B cell (primary cell): Measurements from ENCODE around the gene SEMA4C. TPM values are rescaled to one million over a fixed set of nuclear protein-coding genes. Genes with fewer than 3 reads are reported as not detected.

Experiments
- ATAC-seq: fragments of 200-7000 bp; cut with Tn5 transposase; one replicate; pipeline ENCODE4 v1.10.0; 2021; ENCODE audit warnings: low read depth, mild to moderate bottlenecking, moderate number of reproducible peaks, moderate library complexity
- CTCF ChIA-PET: fragments of 350-600 bp; sonication (Branson Sonifier 250); formaldehyde crosslinking; loops from one replicate; lab custom pipeline; 2021; ENCODE audit warnings: antibody characterized with exemption, inconsistent platforms; lab: Charles Lee
- POLR2A ChIA-PET: fragments of 350-600 bp; sonication (Branson Sonifier 250); formaldehyde crosslinking; loops from one replicate; lab custom pipeline; 2021; ENCODE audit warnings: antibody characterized with exemption; lab: Charles Lee
- DNase-seq: peaks from one replicate; pipeline ENCODE4 v3.0.0; 2013
- H2AFZ ChIP-seq: 2 replicates; pipeline ENCODE4 v1.6.1; 2012; ENCODE audit warnings: mild to moderate bottlenecking, low read depth, low read length; ENCODE audit not compliant: insufficient read depth, poor library complexity, severe bottlenecking
- H3K27ac ChIP-seq, 2 donors: 1 replicate in 1 of 2; 2 replicates in 1 of 2; pipeline ENCODE4 v1.5.1; 2012 to 2013; ENCODE audit warnings: low read length in 2 of 2, mild to moderate bottlenecking in 2 of 2, moderate library complexity in 1 of 2
- H3K27me3 ChIP-seq, 4 experiments: fragments of 200-600 bp in 1 of 4; sonication (generic) in 1 of 4; replicated peaks in 1 of 4; 1 replicate in 2 of 4; 2 replicates in 2 of 4; pipeline versions ENCODE4 v1.6.1 to v1.7.0; 2013 to 2016; ENCODE audit warnings: low read length in 3 of 4, mild to moderate bottlenecking in 2 of 4, mixed read lengths in 1 of 4, moderate library complexity in 1 of 4; ENCODE audit not compliant: insufficient read depth in 4 of 4, control insufficient read depth in 3 of 4; ENCODE audit errors: control extremely low read depth in 1 of 4
- H3K36me3 ChIP-seq, 2 experiments: replicated peaks in 1 of 2; 1 replicate in 1 of 2; 2 replicates in 1 of 2; pipeline versions ENCODE4 v1.6.1 to v1.7.1; 2013; ENCODE audit warnings: low read length in 1 of 2; ENCODE audit not compliant: insufficient read depth in 2 of 2, control insufficient read depth in 1 of 2; ENCODE audit errors: control extremely low read depth in 1 of 2, extremely low read depth in 1 of 2
- H3K4me1 ChIP-seq, 2 donors: fragments of 200-600 bp in 1 of 2; sonication (generic) in 1 of 2; 1 replicate in 1 of 2; 2 replicates in 1 of 2; pipeline versions ENCODE4 v1.5.1 to v1.6.1; 2013 to 2017; ENCODE audit warnings: low read length in 2 of 2; ENCODE audit not compliant: control insufficient read depth in 2 of 2, insufficient read depth in 2 of 2
- H3K4me2 ChIP-seq: replicated peaks from 2 replicates; pipeline ENCODE3; 2012; ENCODE audit warnings: mild to moderate bottlenecking, low read depth, low read length; ENCODE audit not compliant: poor library complexity, severe bottlenecking
- H3K4me3 ChIP-seq, 5 experiments: fragments of 200-600 bp in 1 of 5; sonication (generic) in 1 of 5; 1 replicate in 3 of 5; 2 replicates in 2 of 5; pipeline versions ENCODE4 v1.5.1 to v1.7.0; 2011 to 2016; ENCODE audit warnings: low read length in 4 of 5, mild to moderate bottlenecking in 4 of 5, low read depth in 2 of 5, control low read depth in 1 of 5, moderate library complexity in 1 of 5; ENCODE audit not compliant: insufficient read depth in 1 of 5; ENCODE audit errors: control extremely low read depth in 1 of 5, extremely low read depth in 1 of 5
- H3K79me2 ChIP-seq: fragments of 200-600 bp; sonication (generic); one replicate; pipeline ENCODE4 v1.6.0; 2016; ENCODE audit warnings: low read length; ENCODE audit not compliant: control insufficient read depth, insufficient read depth
- H3K9ac ChIP-seq: fragments of 200-600 bp; sonication (generic); 2 replicates; pipeline ENCODE4 v1.6.1; 2017; ENCODE audit warnings: mild to moderate bottlenecking, low read length, moderate library complexity
- H3K9me3 ChIP-seq, 3 donors: one replicate each; pipeline versions ENCODE4 v1.6.1 to v1.7.1; 2013; ENCODE audit warnings: low read length in 2 of 3; ENCODE audit not compliant: control insufficient read depth in 2 of 3, insufficient read depth in 1 of 3; ENCODE audit errors: control extremely low read depth in 1 of 3
- H4K20me1 ChIP-seq: 2 replicates; pipeline ENCODE4 v1.6.0; 2012; ENCODE audit warnings: mild to moderate bottlenecking, low read length; ENCODE audit not compliant: insufficient read depth, control insufficient read depth, poor library complexity, severe bottlenecking
- H3K27ac Mint-ChIP-seq: one replicate; pipeline ENCODE4 v1.8.0; 2021; ENCODE audit warnings: mixed read lengths
- H3K27me3 Mint-ChIP-seq: one replicate; pipeline ENCODE4 v1.8.0; 2021; ENCODE audit warnings: mixed read lengths
- H3K4me1 Mint-ChIP-seq: one replicate; pipeline ENCODE4 v1.8.0; 2021; ENCODE audit warnings: mixed read lengths
- H3K4me3 Mint-ChIP-seq: one replicate; pipeline ENCODE4 v1.8.0; 2021; ENCODE audit warnings: mixed read lengths
- H3K9me3 Mint-ChIP-seq: one replicate; pipeline ENCODE4 v1.8.0; 2022; ENCODE audit warnings: mixed read lengths; ENCODE audit not compliant: insufficient read depth
- CTCF ChIP-seq: fragments of 200-600 bp; IDR thresholded peaks from one replicate; pipeline ENCODE4 v1.8.0; 2022; ENCODE audit warnings: antibody characterized with exemption, mild to moderate bottlenecking
- EZH2 ChIP-seq: IDR thresholded peaks from 2 replicates; pipeline ENCODE4 v1.6.1; 2012; ENCODE audit warnings: borderline replicate concordance, low read depth, mild to moderate bottlenecking, moderate library complexity, low read length; ENCODE audit not compliant: insufficient read depth, poor library complexity, severe bottlenecking
- WGBS: methylation state at CpG from one replicate; pipeline ENCODE4 v1.1.5; 2013; ENCODE audit warnings: missing lambda C conversion rate; ENCODE audit not compliant: insufficient coverage; 5-methylcytosine and 5-hydroxymethylcytosine counted together
- intact Hi-C: fragments of 100-400 bp; cut with micrococcal nuclease; formaldehyde crosslinking; loops from one replicate; pipeline ENCODE4 v1.10.0; 2022
- polyA plus RNA-seq: library from polyadenylated mRNA; depleted of rRNA; stranded (reverse); fragments of >200 nt; gene quantifications from 2 replicates; pipeline ENCODE4 v1.2.3, GENCODE V29; 2012
- total RNA-seq, 2 donors: library from RNA; stranded (reverse); fragments of 120-200 nt in 1 of 2; gene quantifications; 1 replicate in 1 of 2; 2 replicates in 1 of 2; pipeline versions ENCODE4 v1.2.3 to v1.2.4, GENCODE V29; 2013 to 2022

The SEMA4C gene
- total and polyA plus RNA-seq, 2 donors (not counting 1 experiment from before 2014, with no cell fraction given) = 0.28 to 0.94 TPM

- H3K27ac Mint-ChIP-seq = no peak overlapping the region
- H3K27me3 Mint-ChIP-seq = peaks cover 30% of the 10 kb centered on the region
- under 1% methylated on average over 68 of the region's 76 CpGs for whole genome bisulfite sequencing
- peaks cover 0 to 41% (median 14%) of the 10 kb centered on the region in 4 experiments for H3K27me3 ChIP-seq
- ATAC-seq (peak; percentile 22), DNase-seq (peak; percentile 62)
- CTCF ChIA-PET = interaction anchor here (1.1 to 3.2 kb wide), 3 partner anchors 11 to 82 kb away, joined by 3 to 19 read pairs (median 3); partner anchors contain the start of gene ANKRD39
- peak overlapping the region; percentile 100 for H3K4me2 ChIP-seq
- H3K27ac ChIP-seq = no peak overlapping the region
- no peaks in the 10 kb centered on the region for H4K20me1 ChIP-seq
- H3K4me1 Mint-ChIP-seq = peaks cover 25% of the 10 kb centered on the region
- H3K9ac ChIP-seq = peak overlapping the region; percentile 72
- no peaks in the 10 kb centered on the region for H3K9me3 Mint-ChIP-seq
- intact Hi-C loops = no loop called here
- peak overlapping the region; percentile 71 for H2AFZ ChIP-seq
- H3K4me3 ChIP-seq = peak overlapping the region; percentile 4 to 84 (median 57)
- peaks cover 29 to 37% of the 10 kb centered on the region in 2 donors for H3K4me1 ChIP-seq
- TF ChIP-seq EZH2 = peak; percentile 47
- TF ChIP-seq CTCF = peak; percentile 63
- no peaks in the 10 kb centered on the region for H3K36me3 ChIP-seq
- no peaks in the 10 kb centered on the region for H3K79me2 ChIP-seq
- peak overlapping the region; percentile 78 for H3K4me3 Mint-ChIP-seq
- POLR2A ChIA-PET = no interaction called here
- H3K9me3 ChIP-seq = peaks cover 0 to 14% (median 0%) of the 10 kb centered on the region in 3 donors
Measured at GRCh38 chr2:96868555-96869280, 1.2 kb downstream of the SEMA4C start.
